Measurements from ENCODE around the gene MYH4.

The MYH4 gene

DNA sequence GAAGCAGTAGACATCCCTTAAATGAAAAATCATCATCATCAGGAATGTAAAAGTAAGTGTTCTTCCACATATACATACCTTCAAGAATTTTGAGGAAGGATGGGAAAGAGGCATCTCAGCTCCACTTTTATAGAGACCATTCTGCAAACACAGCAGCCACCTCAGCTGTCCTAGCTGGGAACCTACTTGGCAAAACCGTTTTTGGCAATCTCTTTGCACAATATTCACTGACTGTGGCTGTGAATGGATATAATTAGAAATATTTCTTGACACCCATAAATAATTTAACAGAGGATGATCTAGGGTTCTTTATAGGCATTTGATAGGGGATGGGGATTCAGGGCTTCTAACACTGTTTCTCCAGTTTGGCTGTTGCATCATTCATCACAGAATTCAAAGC lies at the start of gene MYH4:
TSS of gene MYH4 (minus strand) at position 101 of the 400 bp plus-strand sequence. CDS start 2,814 bp downstream, outside the sequence.
- no peak for DNase-seq

- DNase-seq = no peak
Measured at GRCh38 chr17:10518271-10519037, 49.1 kb upstream of the MYH4 start, which contains the start of gene MYH1. Gene MYH1 (minus strand): TSS chr17:10518542. CDS start chr17:10516642, 1,900 bp downstream.

DNA sequence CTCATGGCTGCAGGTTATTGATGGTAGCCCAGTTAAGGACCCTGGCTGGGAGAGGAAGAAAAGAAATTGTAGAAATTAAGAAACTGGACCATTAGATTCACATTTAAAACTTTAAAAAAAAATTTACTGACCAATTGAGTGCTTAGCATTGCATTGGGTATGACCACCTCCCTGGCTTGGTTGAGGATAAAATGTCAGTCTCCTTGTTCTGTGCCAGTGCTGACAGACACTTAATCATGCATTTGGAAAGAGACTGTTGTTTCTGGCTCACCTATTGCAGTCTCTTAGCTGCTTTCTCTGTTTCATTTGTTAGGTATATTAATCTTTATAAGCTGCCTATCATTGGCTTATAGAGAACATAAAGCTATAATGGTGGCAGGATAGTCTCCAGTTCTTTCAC lies 47.3 kb upstream of the MYH4 start:
- DNase-seq = no peak

DNA sequence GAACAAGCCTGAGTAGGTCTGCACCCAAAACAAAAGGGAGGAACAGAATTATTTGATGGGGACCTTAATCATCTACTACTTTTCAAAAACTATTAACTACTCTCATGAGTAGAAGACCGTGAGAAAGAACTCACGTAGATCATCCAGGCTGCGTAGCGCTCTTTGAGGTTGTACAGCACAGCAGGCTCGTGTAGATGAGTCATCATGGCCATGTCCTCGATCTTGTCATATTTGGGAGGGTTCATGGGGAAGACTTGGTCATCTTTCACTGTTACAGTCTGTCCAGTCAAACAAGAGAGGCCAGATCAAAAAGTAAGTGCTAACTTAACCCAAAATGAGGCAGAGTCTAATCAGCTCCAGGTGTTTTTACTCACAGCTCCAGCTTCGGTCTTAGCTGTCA lies 46.7 kb upstream of the MYH4 start:
- DNase-seq = no peak

DNA sequence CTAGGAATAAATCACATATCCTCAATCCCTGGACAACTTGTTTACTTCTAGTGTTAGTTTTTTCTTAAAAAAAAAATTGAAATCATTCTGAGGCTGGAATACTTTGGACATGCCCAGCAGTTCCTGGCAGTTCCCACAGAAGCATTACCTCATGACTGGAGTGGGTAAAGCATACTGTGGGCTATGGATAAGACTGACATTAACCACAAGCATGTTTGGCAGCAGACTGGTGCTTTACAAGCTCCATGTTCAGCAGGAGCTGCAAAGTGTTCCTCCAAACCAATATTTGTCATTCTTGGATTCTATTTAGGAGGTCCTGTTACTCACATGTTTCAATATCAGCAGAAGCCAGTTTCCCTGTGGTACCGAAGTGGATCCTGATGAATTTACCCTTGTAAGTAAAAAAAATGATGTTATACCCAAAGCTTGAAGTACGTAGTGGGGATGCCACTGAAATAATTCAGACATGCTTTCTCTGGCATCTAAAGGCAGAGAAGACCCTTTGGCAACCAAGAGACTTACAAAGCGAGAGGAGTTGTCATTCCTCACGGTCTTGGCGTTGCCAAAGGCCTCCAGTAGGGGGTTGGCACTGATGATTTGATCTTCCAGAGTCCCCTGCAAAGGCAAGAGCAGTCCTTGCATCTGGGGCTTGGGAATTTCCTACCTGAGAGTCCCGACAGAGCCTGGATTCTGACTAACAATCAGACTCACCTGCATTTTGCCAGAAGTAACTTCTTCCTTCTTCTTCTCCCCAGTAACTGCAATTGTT lies 44.1 kb upstream of the MYH4 start:
- DNase-seq = no peak

- DNase-seq = no peak
Measured at GRCh38 chr17:10512856-10513255, 43.5 kb upstream of the MYH4 start.

GRCh38 chr17:10499950-10500349 lies 30.6 kb upstream of the MYH4 start:
- DNase-seq = no peak

GRCh38 chr17:10492004-10492403 lies 22.6 kb upstream of the MYH4 start:
- no peak for DNase-seq

DNA sequence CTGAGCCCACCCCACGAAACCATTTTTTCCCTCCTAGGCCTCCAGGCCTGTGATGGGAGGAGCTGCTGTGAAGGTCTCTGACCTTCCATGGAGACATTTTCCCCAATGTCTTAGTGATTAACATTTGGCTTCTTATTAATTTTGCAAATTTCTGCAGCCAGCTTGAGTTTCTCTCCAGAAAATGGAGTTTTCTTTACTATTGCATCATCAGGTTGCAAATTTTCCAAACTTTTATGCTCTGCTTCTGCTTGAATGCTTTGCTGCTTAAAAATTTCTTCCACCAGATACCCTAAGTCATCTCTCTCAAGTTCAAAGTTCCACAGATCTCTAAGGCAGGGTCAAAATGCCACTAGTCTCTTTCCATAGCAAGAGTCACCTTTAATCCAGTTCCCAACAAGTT lies 12.9 kb upstream of the MYH4 start:
- DNase-seq = no peak

GRCh38 chr17:10477701-10478100 lies 8.3 kb upstream of the MYH4 start:
- no peak for DNase-seq

GRCh38 chr17:10474536-10474935 lies 5.2 kb upstream of the MYH4 start:
- no peak for DNase-seq

- DNase-seq = no peak
Measured at GRCh38 chr17:10471858-10472257, 2.5 kb upstream of the MYH4 start.

DNA sequence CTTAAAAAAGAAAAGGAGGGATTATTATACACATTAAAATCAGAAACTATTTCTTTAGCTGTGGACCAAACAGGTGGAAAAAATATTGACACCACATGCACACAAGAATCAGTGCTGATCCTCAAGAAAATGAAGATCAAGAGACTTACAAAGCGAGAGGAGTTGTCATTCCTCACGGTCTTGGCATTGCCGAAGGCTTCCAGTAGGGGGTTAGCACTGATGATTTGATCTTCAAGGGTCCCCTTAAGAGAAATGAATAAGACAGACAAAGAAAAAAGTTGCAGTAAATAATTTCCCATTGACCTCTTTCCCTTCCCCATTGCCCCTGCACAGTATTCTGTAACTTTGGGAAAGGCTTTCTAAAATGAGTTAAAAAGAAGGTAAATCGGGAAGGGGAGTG lies 6.0 kb downstream of the MYH4 start:
- no peak for DNase-seq

- no peak for DNase-seq
Measured at GRCh38 chr17:10460062-10460461, 9.3 kb downstream of the MYH4 start.

GRCh38 chr17:10458701-10459100 lies 10.7 kb downstream of the MYH4 start:
- DNase-seq = no peak

- no peak for DNase-seq
Measured at GRCh38 chr17:10457952-10458351, 11.4 kb downstream of the MYH4 start.

DNA sequence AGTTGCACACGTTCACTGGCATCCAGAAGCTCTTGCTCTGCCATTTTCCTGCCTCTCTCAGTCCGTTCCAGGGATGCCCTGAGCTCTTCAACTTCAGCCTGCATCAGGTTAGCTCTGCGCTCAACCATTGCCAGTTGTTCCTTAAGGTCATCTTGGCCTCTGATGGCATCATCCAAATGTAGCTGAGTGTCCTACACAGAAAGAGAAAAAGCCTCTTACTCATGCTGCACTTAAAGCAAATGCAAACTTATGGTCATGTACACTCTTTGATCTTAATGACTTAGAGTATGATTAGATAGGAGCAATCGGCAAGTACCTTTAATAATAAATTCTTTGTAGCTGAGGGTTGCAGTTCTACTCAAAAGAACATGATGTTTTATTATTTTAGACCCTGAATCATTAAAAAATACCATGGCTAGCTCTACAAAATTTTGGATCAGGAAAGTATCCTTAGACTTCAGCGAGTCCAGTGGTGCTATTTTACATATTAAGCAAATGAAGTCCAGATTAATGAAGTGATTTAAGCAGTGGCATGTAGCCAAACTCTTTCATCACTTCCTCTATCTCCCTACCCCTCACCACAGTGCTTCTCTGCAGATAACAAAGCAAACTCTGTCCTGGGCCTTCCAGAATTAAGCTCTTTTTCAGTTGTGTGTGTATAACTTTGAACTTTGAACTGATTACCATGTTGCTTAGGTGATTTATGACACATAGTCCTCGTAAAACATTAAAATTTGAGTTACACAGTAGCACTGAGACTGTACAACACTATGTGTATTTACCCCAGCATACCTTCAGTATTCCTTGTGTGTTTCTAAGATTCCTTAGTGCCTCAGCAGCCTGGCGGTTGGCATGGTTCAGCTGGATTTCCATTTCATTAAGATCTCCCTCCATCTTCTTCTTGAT lies 22.1 kb downstream of the MYH4 start:
- no peak for DNase-seq

DNA sequence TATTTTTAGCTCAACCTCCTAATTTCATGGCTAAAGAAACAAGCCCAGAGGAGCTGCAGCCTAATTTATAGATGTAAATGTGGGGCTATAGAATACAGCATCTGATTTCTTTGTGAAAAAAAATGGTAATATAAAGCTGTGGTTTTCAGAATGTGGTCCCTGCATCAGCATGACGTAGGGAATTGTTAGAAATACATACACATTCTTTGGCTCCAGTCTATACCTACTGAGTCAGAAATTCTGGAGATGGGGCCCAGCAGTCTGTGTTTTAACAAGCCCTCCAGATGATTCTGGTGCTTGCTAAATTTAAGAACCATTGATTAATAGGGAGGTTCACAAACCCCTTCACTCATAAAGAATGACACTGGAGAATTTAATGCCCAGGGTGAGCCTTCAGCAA lies 29.5 kb downstream of the MYH4 start:
- DNase-seq = no peak

DNA sequence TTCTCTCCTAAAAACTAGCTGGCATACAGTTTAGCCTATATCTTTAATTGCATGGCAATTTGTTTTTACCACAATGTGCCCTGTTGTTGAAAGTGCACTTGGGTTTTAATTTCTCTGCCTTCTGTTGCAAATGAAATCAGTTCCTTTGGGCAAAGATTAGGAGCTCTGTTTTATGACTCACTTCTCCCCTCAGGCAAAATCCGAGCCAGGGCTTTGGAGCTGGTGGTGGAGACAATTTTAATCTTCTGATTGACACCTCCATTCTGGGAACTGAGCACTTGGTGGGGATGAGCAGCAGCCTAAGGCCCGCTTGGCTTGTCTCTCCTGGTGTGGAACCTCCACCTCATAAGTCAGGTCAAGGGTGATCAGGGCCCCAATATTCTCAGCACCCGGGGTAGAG lies 34.3 kb downstream of the MYH4 start:
- DNase-seq = no peak

DNA sequence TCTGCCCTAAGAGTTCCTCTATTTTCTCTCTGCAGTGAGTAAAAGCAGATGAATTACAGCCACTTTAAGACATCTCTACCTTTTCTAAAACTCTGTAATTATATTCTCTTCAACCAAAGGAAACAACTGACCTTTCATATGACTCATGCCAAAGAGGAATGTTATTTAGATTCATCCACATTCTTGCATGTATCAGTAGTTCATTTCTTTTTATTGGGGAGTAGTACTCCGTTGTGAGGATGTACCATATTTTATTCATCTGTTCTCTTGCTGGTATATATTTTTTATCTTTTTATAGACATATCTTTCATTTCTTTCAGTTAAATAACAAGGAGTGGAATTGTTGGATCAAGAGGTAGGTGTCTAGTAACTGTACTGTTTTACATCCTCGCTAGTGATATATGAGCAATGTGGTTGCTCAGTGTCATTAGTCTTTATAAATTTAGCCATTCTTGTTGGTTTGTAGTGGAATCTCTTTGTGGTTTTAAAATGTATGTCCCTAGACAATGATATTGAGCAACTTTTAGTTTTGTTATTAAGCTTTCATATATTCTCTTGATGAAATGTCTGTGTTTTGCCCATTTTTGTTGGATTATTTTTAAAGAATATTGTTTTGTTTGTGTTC lies 39.8 kb downstream of the MYH4 start:
- DNase-seq = no peak

GRCh38 chr17:10428781-10429180 lies 40.6 kb downstream of the MYH4 start:
- no peak for DNase-seq

DNA sequence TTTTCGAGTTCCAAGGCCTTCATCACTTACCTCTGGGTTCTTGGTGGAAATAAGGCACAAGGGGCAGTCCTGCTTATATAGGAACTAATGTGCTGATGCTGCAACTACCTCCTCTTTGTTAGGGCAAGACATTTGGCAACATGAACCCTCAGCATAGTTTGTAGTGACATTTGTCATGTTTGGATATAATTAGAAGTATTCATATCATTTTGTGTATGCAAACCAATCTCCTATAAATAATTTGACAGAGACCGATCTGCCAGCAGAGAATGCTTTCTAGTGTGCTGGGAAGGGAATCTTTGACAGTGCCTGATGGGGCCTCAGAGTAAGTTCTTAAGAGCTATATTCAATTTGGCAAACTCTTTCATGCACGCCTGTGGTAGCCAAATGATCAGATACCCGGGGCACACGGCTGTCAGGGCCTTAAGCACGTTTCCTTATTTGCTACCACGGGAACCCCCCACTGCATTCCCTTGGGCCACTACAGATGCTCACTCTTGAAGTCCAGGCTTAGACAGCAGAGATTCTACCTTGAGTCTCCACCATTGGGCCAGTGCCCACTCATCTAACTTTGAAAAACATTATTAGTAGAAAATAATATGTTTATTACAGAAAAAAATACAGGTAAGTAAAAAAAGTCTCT lies 47.3 kb downstream of the MYH4 start, which contains the start of gene MYH8:
TSS of gene MYH8 (minus strand) at position 51 of the 643 bp plus-strand sequence. CDS start 1,723 bp downstream, outside the sequence.
- no peak for DNase-seq

All from DMS79 (cell line).